ENCODE measurements around the gene CPNE5.
A peak's percentile ranks its signal among the peaks of the same experiment; 100 is the strongest.

Gene CPNE5

GRCh38 chr6:36722365-36722764 lies 116.9 kb downstream of the CPNE5 start:
- no peak for DNase-seq
- Histone ChIP-seq H3K9me3 (ENCODE audit: control extremely low read depth in 1 of 5, control insufficient read depth in 4 of 5, insufficient read depth in 2 of 5, low read depth in 1 of 5, low read length in 4 of 5) (no peaks in the 10 kb centered on the region), H3K36me3 (ENCODE audit: control insufficient read depth in 4 of 4, insufficient read depth in 4 of 4, low read length in 3 of 4) (peaks cover 0 to 10% (median 2%) of the 10 kb centered on the region in 4 experiments), H3K27me3 (replicated peaks in 2 of 5; ENCODE audit: control insufficient read depth in 4 of 5, insufficient read depth in 5 of 5, low read length in 4 of 5) (no peaks in the 10 kb centered on the region), H3K27ac (ENCODE audit: insufficient read depth in 1 of 2, low read depth in 1 of 2, low read length in 2 of 2, poor library complexity in 1 of 2, severe bottlenecking in 2 of 2) (no peak overlapping the region), H3K4me3 (ENCODE audit: control insufficient read depth in 1 of 7, extremely low read depth in 1 of 7, insufficient read depth in 4 of 7, low read depth in 2 of 7, low read length in 6 of 7) (no peak overlapping the region), H3K4me1 (ENCODE audit: control extremely low read depth in 1 of 4, control insufficient read depth in 4 of 4, insufficient read depth in 4 of 4, low read length in 3 of 4) (peaks cover 0 to 7% (median 0%) of the 10 kb centered on the region in 4 experiments)
- ChIA-PET CTCF (interaction anchor here (1.0 to 4.8 kb wide), 5 partner anchors 11 to 106 kb away, joined by 3 to 27 read pairs (median 4); no protein-coding TSS in a partner anchor), POLR2A (no interaction called here)
- WGBS (ENCODE audit: insufficient coverage), result 97% methylated on average over 10 of the region's 10 CpGs

- POLR2A ChIA-PET, result no interaction called here
Observed at GRCh38 chr6:36721369-36722140, 117.7 kb downstream of the CPNE5 start.

GRCh38 chr6:36720251-36721141 lies 118.7 kb downstream of the CPNE5 start:
- Histone ChIP-seq H3K4me1 (ENCODE audit: control extremely low read depth in 1 of 4, control insufficient read depth in 4 of 4, insufficient read depth in 4 of 4, low read length in 3 of 4) (peaks cover 0 to 6% (median 0%) of the 10 kb centered on the region in 4 experiments), H3K27ac (ENCODE audit: insufficient read depth in 1 of 2, low read depth in 1 of 2, low read length in 2 of 2, poor library complexity in 1 of 2, severe bottlenecking in 2 of 2) (no peak overlapping the region), H3K36me3 (ENCODE audit: control insufficient read depth in 4 of 4, insufficient read depth in 4 of 4, low read length in 3 of 4) (peaks cover 0 to 14% (median 2%) of the 10 kb centered on the region in 4 experiments), H3K4me3 (ENCODE audit: control insufficient read depth in 1 of 7, extremely low read depth in 1 of 7, insufficient read depth in 4 of 7, low read depth in 2 of 7, low read length in 6 of 7) (no peak overlapping the region), H3K27me3 (replicated peaks in 2 of 5; ENCODE audit: control insufficient read depth in 4 of 5, insufficient read depth in 5 of 5, low read length in 4 of 5) (no peaks in the 10 kb centered on the region), H3K9me3 (ENCODE audit: control extremely low read depth in 1 of 5, control insufficient read depth in 4 of 5, insufficient read depth in 2 of 5, low read depth in 1 of 5, low read length in 4 of 5) (no peaks in the 10 kb centered on the region)
- ChIA-PET CTCF (interaction anchor here (1.0 to 1.4 kb wide), 4 partner anchors 23 to 133 kb away, joined by 3 to 4 read pairs (median 4); partner anchors contain the start of gene RAB44), POLR2A (interaction anchor here (0.6 kb wide), 1 partner anchor 42 kb away, joined by 3 read pairs; the partner anchor contains the start of gene CDKN1A)
- peak in 1 of 3 donors; percentile 5 for DNase-seq
- WGBS (ENCODE audit: insufficient coverage), result 91% methylated on average over 9 of the region's 11 CpGs

More at GRCh38 chr6:36721369-36722140, 117.7 kb downstream of the CPNE5 start:
- DNase-seq, result no peak
- WGBS (ENCODE audit: insufficient coverage), result 95% methylated on average over 14 of the region's 15 CpGs
- Histone ChIP-seq H3K4me3 (ENCODE audit: control insufficient read depth in 1 of 7, extremely low read depth in 1 of 7, insufficient read depth in 4 of 7, low read depth in 2 of 7, low read length in 6 of 7) (no peak overlapping the region), H3K4me1 (ENCODE audit: control extremely low read depth in 1 of 4, control insufficient read depth in 4 of 4, insufficient read depth in 4 of 4, low read length in 3 of 4) (peaks cover 0 to 6% (median 0%) of the 10 kb centered on the region in 4 experiments), H3K9me3 (ENCODE audit: control extremely low read depth in 1 of 5, control insufficient read depth in 4 of 5, insufficient read depth in 2 of 5, low read depth in 1 of 5, low read length in 4 of 5) (no peaks in the 10 kb centered on the region), H3K36me3 (ENCODE audit: control insufficient read depth in 4 of 4, insufficient read depth in 4 of 4, low read length in 3 of 4) (peaks cover 0 to 10% (median 2%) of the 10 kb centered on the region in 4 experiments), H3K27ac (ENCODE audit: insufficient read depth in 1 of 2, low read depth in 1 of 2, low read length in 2 of 2, poor library complexity in 1 of 2, severe bottlenecking in 2 of 2) (no peak overlapping the region), H3K27me3 (replicated peaks in 2 of 5; ENCODE audit: control insufficient read depth in 4 of 5, insufficient read depth in 5 of 5, low read length in 4 of 5) (no peaks in the 10 kb centered on the region)
- CTCF ChIA-PET, result interaction anchor here (0.6 to 4.8 kb wide), 4 partner anchors 10 to 105 kb away, joined by 3 to 27 read pairs (median 4); no protein-coding TSS in a partner anchor

GRCh38 chr6:36719126-36719525 lies 120.1 kb downstream of the CPNE5 start:
- WGBS (ENCODE audit: insufficient coverage), result 97% methylated on average over 7 of the region's 7 CpGs
- Histone ChIP-seq H3K27me3 (replicated peaks in 2 of 5; ENCODE audit: control insufficient read depth in 4 of 5, insufficient read depth in 5 of 5, low read length in 4 of 5) (no peaks in the 10 kb centered on the region), H3K9me3 (ENCODE audit: control extremely low read depth in 1 of 5, control insufficient read depth in 4 of 5, insufficient read depth in 2 of 5, low read depth in 1 of 5, low read length in 4 of 5) (no peaks in the 10 kb centered on the region), H3K4me1 (ENCODE audit: control extremely low read depth in 1 of 4, control insufficient read depth in 4 of 4, insufficient read depth in 4 of 4, low read length in 3 of 4) (peaks cover 0 to 6% (median 0%) of the 10 kb centered on the region in 4 experiments), H3K27ac (ENCODE audit: insufficient read depth in 1 of 2, low read depth in 1 of 2, low read length in 2 of 2, poor library complexity in 1 of 2, severe bottlenecking in 2 of 2) (no peak overlapping the region), H3K36me3 (ENCODE audit: control insufficient read depth in 4 of 4, insufficient read depth in 4 of 4, low read length in 3 of 4) (peaks cover 0 to 16% (median 5%) of the 10 kb centered on the region in 4 experiments), H3K4me3 (ENCODE audit: control insufficient read depth in 1 of 7, extremely low read depth in 1 of 7, insufficient read depth in 4 of 7, low read depth in 2 of 7, low read length in 6 of 7) (no peak overlapping the region)
- no peak for DNase-seq
- CTCF ChIA-PET, result interaction anchor here (1.3 to 1.4 kb wide), 2 partner anchors 21 to 40 kb away, joined by 4 read pairs; partner anchors contain the start of gene RAB44
- POLR2A ChIA-PET, result no interaction called here

- ChIA-PET POLR2A (interaction anchor here (0.6 kb wide), 2 partner anchors 17 to 86 kb away, joined by 3 read pairs; no protein-coding TSS in a partner anchor), CTCF (interaction anchor here (0.6 to 0.9 kb wide), 2 partner anchors 35 to 47 kb away, joined by 3 to 4 read pairs; no protein-coding TSS in a partner anchor)
- Histone ChIP-seq H3K4me1 (ENCODE audit: control extremely low read depth in 1 of 4, control insufficient read depth in 4 of 4, insufficient read depth in 4 of 4, low read length in 3 of 4) (peaks cover 0 to 6% (median 0%) of the 10 kb centered on the region in 4 experiments), H3K4me3 (ENCODE audit: control insufficient read depth in 1 of 7, extremely low read depth in 1 of 7, insufficient read depth in 4 of 7, low read depth in 2 of 7, low read length in 6 of 7) (no peak overlapping the region), H3K27ac (ENCODE audit: insufficient read depth in 1 of 2, low read depth in 1 of 2, low read length in 2 of 2, poor library complexity in 1 of 2, severe bottlenecking in 2 of 2) (no peak overlapping the region), H3K9me3 (ENCODE audit: control extremely low read depth in 1 of 5, control insufficient read depth in 4 of 5, insufficient read depth in 2 of 5, low read depth in 1 of 5, low read length in 4 of 5) (no peaks in the 10 kb centered on the region), H3K36me3 (ENCODE audit: control insufficient read depth in 4 of 4, insufficient read depth in 4 of 4, low read length in 3 of 4) (peaks cover 0 to 18% (median 6%) of the 10 kb centered on the region in 4 experiments), H3K27me3 (replicated peaks in 2 of 5; ENCODE audit: control insufficient read depth in 4 of 5, insufficient read depth in 5 of 5, low read length in 4 of 5) (no peaks in the 10 kb centered on the region)
- DNase-seq, result no peak
- WGBS (ENCODE audit: insufficient coverage), result 92% methylated on average over 4 of the region's 5 CpGs
Observed at GRCh38 chr6:36718560-36718959, 120.7 kb downstream of the CPNE5 start.

GRCh38 chr6:36717871-36718540 lies 121.2 kb downstream of the CPNE5 start:
- Histone ChIP-seq H3K9me3 (ENCODE audit: control extremely low read depth in 1 of 5, control insufficient read depth in 4 of 5, insufficient read depth in 2 of 5, low read depth in 1 of 5, low read length in 4 of 5) (no peaks in the 10 kb centered on the region), H3K36me3 (ENCODE audit: control insufficient read depth in 4 of 4, insufficient read depth in 4 of 4, low read length in 3 of 4) (peaks cover 0 to 18% (median 6%) of the 10 kb centered on the region in 4 experiments), H3K27me3 (replicated peaks in 2 of 5; ENCODE audit: control insufficient read depth in 4 of 5, insufficient read depth in 5 of 5, low read length in 4 of 5) (no peaks in the 10 kb centered on the region), H3K4me1 (ENCODE audit: control extremely low read depth in 1 of 4, control insufficient read depth in 4 of 4, insufficient read depth in 4 of 4, low read length in 3 of 4) (peaks cover 0 to 6% (median 0%) of the 10 kb centered on the region in 4 experiments), H3K4me3 (ENCODE audit: control insufficient read depth in 1 of 7, extremely low read depth in 1 of 7, insufficient read depth in 4 of 7, low read depth in 2 of 7, low read length in 6 of 7) (no peak overlapping the region), H3K27ac (ENCODE audit: insufficient read depth in 1 of 2, low read depth in 1 of 2, low read length in 2 of 2, poor library complexity in 1 of 2, severe bottlenecking in 2 of 2) (no peak overlapping the region)
- CTCF ChIA-PET, result interaction anchor here (0.6 to 0.9 kb wide), 2 partner anchors 34 to 48 kb away, joined by 3 to 4 read pairs; no protein-coding TSS in a partner anchor
- WGBS (ENCODE audit: insufficient coverage), result 90% methylated on average over 12 of the region's 12 CpGs
- no peak for DNase-seq
- POLR2A ChIA-PET, result interaction anchor here (0.6 kb wide), 2 partner anchors 16 to 85 kb away, joined by 3 read pairs; no protein-coding TSS in a partner anchor
